ENCODE data around the gene FNDC3A.

DNA sequence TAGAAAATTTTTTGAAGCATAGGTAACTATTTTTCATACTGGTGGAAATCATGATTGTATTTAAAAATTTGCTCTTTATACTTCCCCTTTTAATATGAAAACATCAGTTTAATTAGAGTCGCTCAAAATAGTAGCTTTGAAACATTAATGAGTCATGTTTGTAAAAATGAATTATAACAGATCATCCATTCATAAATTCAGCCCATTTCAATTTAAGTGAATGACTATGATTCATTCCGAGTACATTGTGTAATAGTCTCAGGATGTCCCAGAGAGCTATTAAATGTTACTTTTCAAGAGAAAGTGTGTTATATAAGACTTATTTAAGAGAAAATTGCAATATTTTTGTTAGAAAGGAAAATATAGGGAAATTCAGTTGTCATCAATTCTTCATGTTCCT is 111.0 kb downstream of the FNDC3A start:
- TF ChIP-seq CTCF (IDR thresholded peaks at IDR 0.05; ENCODE audit: insufficient read depth, low read length, poor library complexity, severe bottlenecking), result no peak
- no peak for TF ChIP-seq EZH2phosphoT487 (conservative IDR thresholded peaks at IDR 0.05; ENCODE audit: low read length)
